GM06990 (cell line): ENCODE measurements around the gene UMODL1.
"Not testable (repeated sequence)": the region's sequence is repeated elsewhere in the genome, so short reads cannot be mapped to it uniquely, and the experiment has no call there.

ENCODE experiments used
- DNase-seq: peaks from one replicate; pipeline ENCODE4 v3.0.0-alpha.2; 2011; ENCODE audit not compliant: insufficient read length; ENCODE audit errors: extremely low read depth
- H3K27me3 ChIP-seq: replicated peaks from 2 replicates; pipeline ENCODE4 v1.6.0; 2011; ENCODE audit warnings: low read length; ENCODE audit not compliant: control insufficient read depth, insufficient read depth
- H3K36me3 ChIP-seq: 2 replicates; pipeline ENCODE4 v1.5.1; 2011; ENCODE audit warnings: low read length; ENCODE audit not compliant: control insufficient read depth, insufficient read depth
- H3K4me3 ChIP-seq: replicated peaks from 2 replicates; pipeline ENCODE4 v1.5.1; 2011; ENCODE audit warnings: low read depth, mild to moderate bottlenecking, control low read depth, low read length
- CTCF ChIP-seq: IDR thresholded peaks from 2 replicates; pipeline ENCODE4 v1.5.1; 2011; ENCODE audit warnings: low read length, control low read depth, mild to moderate bottlenecking, inconsistent platforms; ENCODE audit not compliant: insufficient read depth, poor library complexity, severe bottlenecking

Gene UMODL1

DNA sequence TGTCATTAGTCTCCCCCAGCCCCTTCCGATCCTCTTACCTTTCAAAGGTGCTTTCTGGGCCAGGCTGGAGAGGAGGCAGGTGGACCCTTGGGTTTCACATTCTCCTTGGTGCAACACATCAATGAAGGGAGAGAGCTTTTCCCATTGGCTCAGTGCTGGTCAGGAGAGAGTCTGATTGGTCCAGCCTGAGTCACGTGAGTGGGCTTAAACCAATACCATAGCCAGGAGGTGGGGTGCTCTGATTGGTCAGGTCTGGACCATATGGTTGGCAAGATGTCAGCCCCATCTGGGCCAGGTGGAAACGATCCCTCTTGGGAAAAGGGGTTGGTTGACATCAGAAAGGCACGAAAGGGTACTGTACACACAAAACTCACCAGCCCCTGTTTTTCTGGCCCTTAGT lies 103.1 kb downstream of the UMODL1 start:
- Histone ChIP-seq H3K27me3 (no peaks in the 10 kb centered on the region; the same call in none of the 2 replicates), H3K4me3 (peak overlapping the region; percentile 20), H3K36me3 (no peaks in the 10 kb centered on the region)
- DNase-seq, result no peak
- TF ChIP-seq CTCF, result no peak

DNA sequence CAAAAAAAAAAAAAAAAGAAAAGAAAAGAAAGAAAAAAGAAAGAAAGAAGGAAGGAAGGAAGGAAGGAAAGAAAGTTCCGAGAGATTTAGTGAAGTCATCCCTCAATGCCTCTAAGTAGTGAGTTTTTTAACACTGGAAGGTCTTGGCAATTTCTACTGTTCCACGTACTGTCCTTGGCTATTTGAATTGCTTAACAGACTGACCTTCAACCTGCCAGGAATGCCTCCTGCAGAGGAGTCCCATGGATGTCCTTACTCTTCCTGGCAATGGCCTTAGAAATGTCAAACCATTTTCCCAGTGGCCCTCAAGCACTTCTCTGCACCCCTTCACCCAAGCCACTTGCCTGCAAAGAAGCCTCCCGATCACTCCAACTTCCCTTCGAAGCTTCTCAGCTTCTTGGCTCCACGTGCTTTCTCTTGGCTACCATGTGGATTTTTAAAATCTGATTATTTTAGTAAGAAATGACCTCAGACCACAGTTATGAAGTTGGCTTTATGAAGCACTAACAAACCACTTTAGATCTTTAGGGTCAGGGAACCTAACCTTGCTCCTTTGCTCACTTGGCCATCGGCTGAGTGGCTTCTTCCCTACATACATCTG lies 104.1 kb downstream of the UMODL1 start:
- DNase-seq, result no peak
- H3K4me3 ChIP-seq, result no peak overlapping the region

DNA sequence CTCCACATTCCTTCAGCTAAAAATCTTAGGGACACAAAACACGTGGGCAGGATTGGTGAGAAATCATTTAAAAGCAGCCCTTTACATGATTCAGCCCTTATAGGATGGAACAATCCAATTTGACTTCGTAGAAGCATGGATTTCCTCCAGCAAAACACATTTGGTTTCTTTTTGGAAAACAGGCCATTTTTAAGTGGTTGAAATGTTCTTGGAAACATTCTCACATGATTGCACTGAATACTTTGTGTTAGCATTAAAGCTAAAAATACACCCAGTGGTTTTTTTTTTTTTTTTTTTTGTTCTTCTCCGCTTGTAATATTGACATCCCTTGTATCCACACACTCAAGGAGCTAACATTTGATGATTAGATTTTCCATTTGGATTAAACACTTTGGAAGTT lies 105.7 kb downstream of the UMODL1 start:
- no peak for TF ChIP-seq CTCF
- no peak for DNase-seq
- Histone ChIP-seq H3K36me3 (no peaks in the 10 kb centered on the region), H3K27me3 (no peaks in the 10 kb centered on the region; the same call in none of the 2 replicates), H3K4me3 (no peak overlapping the region)

More for the DNA sequence above, 104.1 kb downstream of the UMODL1 start:
- no peaks in the 10 kb centered on the region; the same call in none of the 2 replicates for H3K27me3 ChIP-seq
- TF ChIP-seq CTCF, result no peak
- no peaks in the 10 kb centered on the region for H3K36me3 ChIP-seq

DNA sequence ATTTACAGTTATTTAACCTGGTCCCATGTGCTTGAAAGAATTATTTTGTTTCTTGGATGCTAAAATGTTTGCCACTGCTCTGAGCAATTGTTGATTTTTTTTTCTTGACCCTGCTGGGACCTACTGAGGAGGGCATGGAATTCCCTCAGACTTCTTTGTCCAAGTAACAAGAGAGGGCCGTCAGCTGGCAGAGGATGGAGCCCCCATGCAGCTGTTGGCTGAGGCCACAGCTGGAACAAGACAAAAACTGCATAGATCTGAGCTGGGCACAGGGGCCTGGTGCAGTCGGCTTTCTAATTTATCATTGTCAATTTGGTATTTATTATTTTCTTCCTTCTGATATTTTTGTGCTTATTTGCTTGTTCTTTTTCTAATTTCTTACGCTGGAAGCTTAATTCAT lies 108.2 kb downstream of the UMODL1 start:
- no peak for TF ChIP-seq CTCF
- no peaks in the 10 kb centered on the region for H3K36me3 ChIP-seq
- DNase-seq, result no peak
- H3K4me3 ChIP-seq, result no peak overlapping the region
- H3K27me3 ChIP-seq, result no peaks in the 10 kb centered on the region; the same call in none of the 2 replicates

DNA sequence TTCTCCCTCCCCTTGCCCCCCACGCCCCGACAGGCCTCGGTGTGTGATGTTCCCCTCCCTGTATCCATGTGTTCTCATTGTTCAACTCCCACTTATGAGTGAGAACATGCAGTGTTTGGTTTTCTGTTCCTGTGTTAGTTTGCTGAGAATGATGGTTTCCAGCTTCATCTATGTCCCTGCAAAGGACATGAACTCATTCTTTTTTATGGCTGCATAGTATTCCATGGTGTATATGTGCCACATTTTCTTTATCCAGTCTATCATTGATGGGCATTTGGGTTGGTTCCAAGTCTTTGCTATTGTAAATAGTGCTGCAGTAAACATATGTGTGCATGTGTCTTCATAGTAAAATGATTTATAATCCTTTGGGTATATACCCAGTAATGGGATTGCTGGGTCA lies 108.9 kb downstream of the UMODL1 start:
- DNase-seq, H3K4me3 ChIP-seq, H3K27me3 ChIP-seq, H3K36me3 ChIP-seq: not testable (repeated sequence)

DNA sequence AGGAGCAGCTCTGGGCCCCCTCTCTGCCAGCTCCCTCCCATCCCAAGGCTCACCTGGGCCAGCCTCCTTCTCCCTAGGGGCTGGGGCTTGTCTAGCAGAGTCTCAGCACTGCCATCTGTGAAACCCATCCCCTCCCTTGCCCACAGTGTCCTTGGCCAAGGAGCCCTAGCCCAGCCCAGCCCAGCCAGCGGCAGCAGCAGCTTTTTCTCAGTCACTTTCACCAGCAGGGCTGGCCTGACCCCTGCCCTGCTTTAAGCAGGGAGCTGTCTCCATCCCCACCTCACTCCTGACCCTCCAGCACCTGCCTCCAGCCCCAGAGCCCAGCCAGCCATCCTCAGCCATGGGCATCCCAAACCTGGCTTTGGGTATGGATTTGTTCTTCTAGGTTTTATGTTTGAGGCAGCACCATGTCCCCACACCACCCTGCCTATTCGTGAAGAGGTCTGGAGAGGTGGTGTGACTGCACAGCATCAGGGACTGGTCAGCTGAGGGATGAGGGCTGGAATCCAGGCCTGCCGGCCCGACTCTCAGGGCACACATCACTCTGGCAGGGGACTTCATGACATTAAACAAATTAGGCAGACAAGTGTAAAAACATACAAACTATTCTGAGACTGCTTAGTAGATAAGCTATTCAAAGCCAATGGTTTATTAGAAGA lies 111.7 kb downstream of the UMODL1 start:
- no peak for DNase-seq
- TF ChIP-seq CTCF, result no peak
- Histone ChIP-seq H3K4me3 (no peak overlapping the region), H3K36me3 (no peaks in the 10 kb centered on the region), H3K27me3 (no peaks in the 10 kb centered on the region)
